HG03432 (cell line): Measurements from ENCODE around the gene ZNF213.
"Not testable (repeated sequence)": the region's sequence is repeated elsewhere in the genome, so short reads cannot be mapped to it uniquely, and the experiment has no call there.

ENCODE experiments used
- ATAC-seq: cut with Tn5 transposase; IDR thresholded peaks from one replicate; pipeline ENCODE4 v1.9.1; 2021; ENCODE audit warnings: mild to moderate bottlenecking, moderate library complexity; ENCODE audit not compliant: unreplicated experiment

ZNF213 gene

GRCh38 chr16:3165111-3165822 lies 30.4 kb downstream of the ZNF213 start:
- ATAC-seq: no peak

DNA sequence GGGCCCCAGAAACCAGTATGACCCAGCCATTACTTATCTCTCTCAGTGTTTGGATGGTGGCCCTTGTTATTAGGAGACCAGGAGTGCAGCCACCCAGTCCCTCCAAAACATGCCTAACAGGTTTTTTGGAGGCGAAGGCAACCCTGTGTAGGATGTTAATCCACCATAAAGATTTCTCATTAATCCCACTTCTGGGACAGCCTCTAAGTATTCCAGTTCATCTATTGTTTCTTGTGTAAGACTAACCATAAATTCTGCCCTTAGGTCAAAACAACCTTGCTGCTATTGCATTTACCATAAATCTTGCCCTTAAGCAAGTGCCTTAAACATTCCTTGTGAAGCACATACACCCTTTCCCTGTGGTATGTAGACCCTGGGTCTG lies 31.7 kb downstream of the ZNF213 start:
- ATAC-seq: no peak

DNA sequence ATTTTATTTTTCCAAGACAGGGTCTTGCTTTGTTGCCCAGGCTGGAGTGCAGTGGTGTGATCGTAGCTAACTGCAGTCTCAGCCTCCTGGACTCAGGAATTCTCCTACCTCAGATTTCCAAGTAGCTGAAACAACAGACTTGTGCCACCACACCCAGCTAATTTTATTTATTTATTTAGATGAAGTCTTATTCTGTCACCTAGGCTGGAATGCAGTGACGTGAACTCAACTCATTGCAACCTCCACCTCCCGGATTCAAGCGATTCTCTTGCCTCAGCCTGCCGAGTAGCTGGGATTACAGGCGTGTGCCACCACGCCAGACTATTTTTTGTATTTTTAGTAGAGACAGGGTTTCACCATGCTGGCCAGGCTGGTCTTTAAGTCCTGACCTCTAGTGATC lies 33.9 kb downstream of the ZNF213 start:
- not testable (repeated sequence) for ATAC-seq

DNA sequence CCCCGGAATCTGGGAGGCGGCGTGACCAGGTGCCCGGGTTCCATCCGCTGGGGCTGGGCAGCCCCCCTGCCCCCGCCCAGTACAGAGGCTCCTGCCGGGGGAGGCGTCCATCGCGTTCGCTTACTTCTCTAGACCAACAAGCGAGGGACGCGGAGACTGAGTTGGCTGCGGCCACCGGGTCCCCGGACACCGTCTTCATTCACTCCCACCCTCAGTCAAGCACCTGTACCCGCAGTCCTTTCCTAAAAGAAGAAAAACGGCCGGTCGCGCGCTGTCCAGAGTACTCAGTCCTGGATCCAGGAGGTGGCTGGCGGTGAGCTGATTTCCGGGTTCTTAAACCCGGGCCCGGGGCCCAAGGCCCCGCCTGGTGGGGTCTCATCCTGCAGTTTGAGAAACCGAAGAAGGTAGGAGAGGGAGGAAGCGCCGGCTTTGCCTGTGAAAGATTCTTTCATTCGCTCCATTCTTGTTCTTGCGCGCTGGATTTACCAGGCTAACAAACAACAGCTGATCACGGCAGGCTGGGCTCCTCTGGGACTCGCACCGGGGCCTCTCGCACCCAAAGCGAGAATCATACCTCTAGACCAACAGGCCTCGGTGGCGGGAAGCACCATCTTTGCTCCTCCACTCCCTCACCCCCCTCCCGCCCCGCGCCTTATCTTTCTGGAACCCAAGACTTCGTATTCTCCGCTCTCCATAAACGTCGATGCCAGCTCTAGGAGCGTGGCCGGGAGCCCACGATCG lies 35.8 kb downstream of the ZNF213 start:
- no peak for ATAC-seq

DNA sequence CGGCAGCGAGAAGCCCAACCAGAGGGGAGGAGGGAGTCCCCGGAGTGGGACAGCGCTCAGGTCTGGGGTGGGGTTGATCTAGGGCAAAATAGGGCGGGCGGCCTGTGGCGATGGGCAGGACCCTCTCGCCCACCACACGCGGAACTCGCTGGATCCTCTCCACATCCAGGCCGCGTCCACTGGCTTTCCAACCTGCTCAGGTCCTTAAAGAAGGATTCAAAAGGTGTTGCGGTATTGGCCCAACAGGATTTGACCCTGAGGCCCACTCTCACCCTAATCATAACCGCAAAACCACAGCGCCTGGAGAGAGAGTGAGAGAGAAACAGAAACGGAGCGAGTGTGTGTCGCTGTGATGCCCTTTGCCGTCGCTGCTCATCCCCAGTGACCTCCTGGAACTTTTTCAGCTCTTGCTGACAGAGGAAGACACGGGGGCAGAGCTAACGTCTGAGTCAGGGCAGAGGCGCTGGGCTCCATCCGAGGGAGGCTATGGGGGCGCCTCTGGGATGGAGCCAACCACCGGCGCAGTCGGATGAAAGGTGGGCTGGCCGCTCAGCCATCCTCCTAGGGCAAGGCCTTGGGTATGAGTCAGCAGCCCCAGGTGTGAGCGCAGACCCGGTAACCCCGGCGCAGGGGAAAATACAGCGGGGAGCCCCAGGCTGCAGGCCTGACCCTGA lies 36.5 kb downstream of the ZNF213 start:
- no peak for ATAC-seq

DNA sequence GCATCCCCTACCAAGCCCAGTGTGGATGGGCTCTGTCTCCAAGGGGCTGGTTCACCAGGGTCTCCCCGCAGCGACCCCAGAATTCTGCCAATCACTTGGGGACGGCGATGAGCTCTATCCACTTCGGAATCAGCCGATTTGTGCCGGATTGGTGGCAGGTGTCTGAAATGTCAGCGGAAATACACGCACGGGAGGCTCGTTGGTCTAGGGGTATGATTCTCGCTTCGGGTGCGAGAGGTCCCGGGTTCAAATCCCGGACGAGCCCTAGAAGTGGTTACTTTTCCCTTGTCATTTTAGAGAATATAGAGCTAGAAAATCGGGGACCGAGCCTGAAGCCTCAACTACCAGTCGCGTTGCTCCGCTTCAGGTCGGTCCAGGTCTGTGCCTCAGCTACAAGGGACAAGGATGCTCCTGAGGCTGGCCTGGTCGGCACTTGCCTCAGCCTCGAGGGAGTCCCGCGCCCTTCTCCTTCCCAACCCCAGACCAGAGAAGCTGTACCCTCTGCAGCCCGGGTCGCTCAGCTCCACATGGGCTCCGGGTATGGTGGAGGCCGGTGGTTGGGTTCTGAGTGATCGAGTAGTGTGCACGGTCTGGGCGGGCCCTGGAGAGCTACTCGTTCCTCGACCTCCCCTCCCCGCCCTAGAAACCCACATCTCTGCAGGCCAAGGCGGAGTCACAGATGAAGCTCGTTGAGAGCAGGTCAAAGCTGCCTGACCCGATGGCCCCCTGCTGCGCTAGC lies 37.2 kb downstream of the ZNF213 start:
- ATAC-seq: no peak

DNA sequence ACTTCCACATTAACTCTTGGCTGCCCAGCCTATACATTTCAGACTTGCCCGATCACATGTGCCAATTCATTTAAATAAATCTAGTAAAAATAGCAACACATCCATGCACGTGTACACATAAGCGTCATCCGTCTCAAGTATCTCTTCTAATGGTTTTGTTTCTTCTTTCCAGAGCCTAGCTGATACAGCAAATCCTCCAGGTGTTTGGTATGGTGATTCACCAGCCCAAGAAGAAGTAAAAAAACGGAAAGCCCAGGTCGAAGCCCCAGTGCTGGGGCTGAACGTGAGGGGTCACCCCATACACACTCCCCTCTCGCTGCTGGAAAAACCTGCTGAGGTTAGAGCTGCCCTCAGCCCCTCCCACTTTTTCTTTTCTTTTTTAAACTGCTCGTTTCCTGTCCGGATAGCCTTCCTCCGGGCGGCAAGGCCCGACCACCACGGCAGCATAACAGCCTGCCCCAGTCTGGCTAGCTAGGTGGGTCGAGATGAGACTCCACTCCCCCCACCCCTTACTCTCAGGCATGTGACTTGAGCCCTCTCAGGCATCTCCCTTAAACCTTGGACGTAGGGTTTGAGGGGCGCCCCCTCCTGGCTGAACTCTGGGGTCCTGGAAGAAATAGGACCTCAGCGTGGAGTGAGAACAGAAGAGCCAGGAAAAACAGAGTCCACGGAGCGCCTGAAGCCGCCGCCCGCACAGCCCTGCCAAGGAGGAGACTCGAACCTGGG lies 39.2 kb downstream of the ZNF213 start:
- no peak for ATAC-seq

- no peak for ATAC-seq
Observed at GRCh38 chr16:3174618-3175148, 39.9 kb downstream of the ZNF213 start.

GRCh38 chr16:3175157-3176093 lies 40.6 kb downstream of the ZNF213 start:
- ATAC-seq: no peak

GRCh38 chr16:3179651-3180050 lies 44.8 kb downstream of the ZNF213 start:
- ATAC-seq: no peak

GRCh38 chr16:3180445-3180878 lies 45.6 kb downstream of the ZNF213 start:
- ATAC-seq: no peak

DNA sequence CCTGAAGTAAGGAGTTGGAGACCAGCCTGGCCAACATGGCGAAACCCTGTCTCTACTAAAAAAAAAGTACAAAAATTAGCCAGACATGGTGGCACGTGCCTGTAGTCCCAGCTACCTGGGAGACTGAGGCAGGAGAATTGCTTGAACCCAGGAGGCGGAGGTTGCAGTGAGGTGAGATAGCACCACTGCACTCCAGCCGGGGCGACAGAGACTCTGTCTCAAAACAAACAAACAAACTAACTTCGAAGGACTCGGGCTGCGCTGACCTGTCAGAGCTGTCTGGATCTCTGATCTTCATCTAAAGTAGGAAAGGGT lies 47.4 kb downstream of the ZNF213 start:
- ATAC-seq: not testable (repeated sequence)

- ATAC-seq: no peak
Observed at GRCh38 chr16:3182608-3183444, 48.0 kb downstream of the ZNF213 start.

DNA sequence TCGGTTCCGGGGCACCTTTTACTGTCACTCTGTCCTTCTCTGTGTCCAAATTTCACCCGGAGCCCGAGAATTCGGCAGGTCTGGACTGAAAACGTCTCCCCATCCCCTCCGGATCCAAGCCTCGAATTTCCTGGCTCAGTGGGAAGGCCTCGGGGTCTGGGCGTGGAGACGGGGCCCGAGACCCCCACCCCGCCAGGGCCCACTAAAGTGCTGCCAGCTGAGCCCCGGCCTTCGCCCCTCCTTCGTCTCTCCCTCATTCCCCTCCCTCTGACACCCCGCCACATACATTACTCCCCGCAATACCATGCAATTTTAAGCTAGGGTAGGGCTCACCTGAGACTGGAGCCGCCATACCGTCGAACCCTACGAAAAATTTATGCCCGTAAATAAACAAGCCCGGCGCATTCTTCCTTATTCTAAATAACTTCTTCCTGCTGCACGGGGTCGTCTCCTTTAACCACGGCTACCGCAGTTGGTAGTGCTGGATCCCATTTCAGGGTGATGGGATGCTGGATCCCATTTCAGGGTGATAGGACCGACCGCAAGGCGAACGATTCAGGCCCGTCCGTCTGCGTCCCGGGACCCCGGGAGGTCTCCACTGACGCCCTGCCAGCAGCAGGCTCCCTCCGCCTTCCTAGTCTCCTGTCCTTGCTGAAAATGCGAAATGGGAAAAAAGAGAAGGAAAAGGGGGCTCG lies 48.8 kb downstream of the ZNF213 start:
- no peak for ATAC-seq

DNA sequence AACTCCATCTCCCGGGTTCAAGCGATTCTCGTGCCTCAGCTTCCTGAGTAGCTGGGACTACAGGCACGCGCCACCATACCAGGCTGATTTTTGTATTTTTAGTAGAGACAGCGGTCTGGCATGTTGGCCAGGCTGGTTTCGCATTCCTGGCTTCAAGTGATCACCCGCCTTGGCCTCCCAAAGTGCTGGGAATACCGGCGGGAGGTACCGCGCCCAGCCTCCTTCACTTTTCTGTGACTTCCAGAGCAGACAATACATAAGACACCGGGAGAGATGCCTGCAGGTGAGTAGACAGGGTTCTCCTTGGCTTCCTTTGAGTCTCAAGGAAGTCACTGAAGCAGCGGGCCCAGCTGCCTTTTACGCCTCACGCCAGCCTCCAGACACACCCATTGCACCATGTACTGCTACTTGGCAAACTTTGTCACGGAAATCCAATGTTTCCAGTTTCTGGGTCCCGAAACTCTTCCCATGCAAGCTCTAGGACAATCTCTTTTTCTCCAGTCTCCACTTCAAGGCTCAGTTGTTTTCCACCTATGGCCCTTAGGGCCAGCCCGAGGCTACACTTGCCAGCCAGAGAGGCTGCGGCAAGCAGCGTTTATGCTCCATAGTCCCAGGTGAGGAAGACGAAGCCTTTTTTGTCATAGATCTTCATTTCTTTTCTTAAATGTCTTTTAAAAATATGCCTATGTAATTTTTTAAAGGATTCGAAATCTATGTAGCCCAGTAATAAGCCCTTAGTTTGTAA lies 52.3 kb downstream of the ZNF213 start:
- no peak for ATAC-seq

GRCh38 chr16:3187798-3188674 lies 53.2 kb downstream of the ZNF213 start, which contains the start of gene OR1F1:
Gene OR1F1, plus strand, starts transcription at chr16:3188204.
- ATAC-seq: no peak
